GM23248 (cell line): Measurements from ENCODE around the gene LDB1.

ENCODE experiments used
- EZH2 ChIP-seq: fragments of 200-600 bp; sonication (generic); IDR thresholded peaks from 2 replicates; pipeline ENCODE4 v1.6.1; 2018; ENCODE audit warnings: antibody characterized with exemption, mild to moderate bottlenecking; ENCODE audit not compliant: insufficient read depth, poor library complexity, severe bottlenecking
- EZH2phosphoT487 ChIP-seq: fragments of 200-600 bp; sonication (generic); IDR thresholded peaks from 2 replicates; pipeline ENCODE4 v1.6.1; 2018; ENCODE audit warnings: antibody characterized with exemption, moderate library complexity, mild to moderate bottlenecking, low read depth; ENCODE audit not compliant: insufficient read depth

- TF ChIP-seq EZH2 = no peak
- no peak for TF ChIP-seq EZH2phosphoT487
These were observed 55.2 kb downstream of the LDB1 start, which contains the start of gene HPS6 for GRCh38 chr10:102064868-102065560.
